GM21447 (cell line): ENCODE data around the gene CNTNAP2.
"Not testable (repeated sequence)": the region's sequence is repeated elsewhere in the genome, so short reads cannot be mapped to it uniquely, and the experiment has no call there.

Experiments
- ATAC-seq: cut with Tn5 transposase; IDR thresholded peaks from one replicate; pipeline ENCODE4 v1.9.1; 2021; ENCODE audit not compliant: unreplicated experiment

CNTNAP2 gene

DNA sequence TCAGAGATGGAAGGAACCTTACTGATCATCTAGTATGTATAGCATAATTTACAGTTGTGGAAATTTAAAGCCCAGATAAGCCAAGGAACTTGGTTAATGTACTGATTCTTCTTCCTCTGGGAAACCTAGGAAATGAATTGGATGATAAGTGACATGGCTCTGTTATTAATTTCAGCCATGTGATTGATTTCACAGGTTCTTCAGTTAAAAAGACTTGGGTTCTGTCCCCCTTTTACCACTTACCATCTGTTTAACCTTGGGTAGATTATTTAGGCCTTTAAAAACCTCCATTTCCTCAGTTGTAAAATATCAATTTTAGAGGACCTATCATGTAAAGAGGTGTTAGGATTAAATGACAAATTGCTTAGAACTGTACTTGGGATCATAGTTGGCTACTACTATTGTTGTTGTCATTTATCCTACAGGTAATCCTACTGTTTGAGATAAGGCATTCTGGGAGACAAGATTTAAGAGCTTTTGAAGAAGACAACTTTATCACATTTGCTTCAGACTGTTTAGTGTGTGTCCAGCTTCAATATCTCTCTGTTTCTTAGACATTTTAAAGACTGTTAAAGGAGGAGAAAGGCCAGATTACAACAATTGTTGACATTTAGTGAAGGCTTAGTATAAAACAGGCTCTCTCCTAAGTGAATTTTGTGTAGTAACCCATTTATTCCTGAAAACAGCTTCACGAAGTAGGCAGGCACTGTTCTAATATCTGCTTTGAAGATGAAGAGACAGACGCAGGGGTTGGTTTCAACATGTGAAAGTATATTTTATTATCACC is 1476.9 kb downstream of the CNTNAP2 start:
- no peak for ATAC-seq

GRCh38 chr7:147595042-147595441 is 1478.4 kb downstream of the CNTNAP2 start:
- no peak for ATAC-seq

GRCh38 chr7:147598687-147599086 is 1482.1 kb downstream of the CNTNAP2 start:
- ATAC-seq: not testable (repeated sequence)

- ATAC-seq: no peak
Measured at GRCh38 chr7:147605323-147605722, 1488.7 kb downstream of the CNTNAP2 start.

DNA sequence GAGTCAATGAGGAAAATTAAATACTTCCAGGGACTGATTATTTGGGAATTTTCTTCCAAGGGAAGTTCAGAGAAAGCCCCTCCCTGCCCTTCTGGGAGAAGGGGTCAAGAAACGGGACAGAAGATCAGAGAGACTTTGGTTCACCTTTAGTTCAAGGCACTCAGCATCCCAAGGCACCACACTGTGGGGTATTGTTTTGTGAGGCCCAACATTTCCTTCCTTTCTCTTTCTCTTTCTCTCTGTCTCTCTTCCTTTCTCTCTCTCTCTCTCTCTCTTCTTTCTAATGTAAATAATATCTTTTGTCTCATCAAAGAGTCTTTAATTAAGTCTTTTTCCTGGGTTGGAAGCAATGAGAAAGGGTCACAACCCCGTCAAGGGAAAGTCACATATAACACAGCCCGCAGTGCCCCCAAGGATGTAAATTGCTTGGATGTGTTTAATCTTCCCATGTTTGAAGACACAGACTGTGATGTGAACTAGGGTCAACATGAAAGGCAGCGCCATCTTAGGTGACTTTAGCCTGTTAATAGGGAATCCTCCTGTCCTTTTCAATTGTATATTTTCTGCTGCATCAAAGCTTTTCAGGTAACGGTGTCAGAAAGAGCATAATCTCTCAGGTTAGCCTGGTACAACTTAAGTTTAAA is 1490.7 kb downstream of the CNTNAP2 start:
- no peak for ATAC-seq

DNA sequence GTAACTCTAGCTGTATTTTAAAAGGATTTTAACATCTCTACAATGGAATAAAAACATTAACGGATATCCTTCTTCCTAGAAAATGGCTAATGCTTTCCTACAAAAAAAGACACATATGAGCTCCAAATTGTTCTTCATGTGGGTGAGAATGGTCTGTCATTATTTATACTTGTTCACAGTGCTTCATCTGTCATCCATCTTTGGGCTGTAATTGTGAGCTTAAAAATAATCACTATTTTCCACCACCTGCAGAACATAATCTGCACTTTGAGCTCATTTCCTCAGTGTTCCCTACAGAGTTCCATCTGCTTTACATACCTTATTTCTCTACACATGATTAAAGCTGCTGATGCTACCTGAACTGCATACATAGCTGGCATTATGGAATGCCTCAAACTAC is 1494.8 kb downstream of the CNTNAP2 start:
- no peak for ATAC-seq

DNA sequence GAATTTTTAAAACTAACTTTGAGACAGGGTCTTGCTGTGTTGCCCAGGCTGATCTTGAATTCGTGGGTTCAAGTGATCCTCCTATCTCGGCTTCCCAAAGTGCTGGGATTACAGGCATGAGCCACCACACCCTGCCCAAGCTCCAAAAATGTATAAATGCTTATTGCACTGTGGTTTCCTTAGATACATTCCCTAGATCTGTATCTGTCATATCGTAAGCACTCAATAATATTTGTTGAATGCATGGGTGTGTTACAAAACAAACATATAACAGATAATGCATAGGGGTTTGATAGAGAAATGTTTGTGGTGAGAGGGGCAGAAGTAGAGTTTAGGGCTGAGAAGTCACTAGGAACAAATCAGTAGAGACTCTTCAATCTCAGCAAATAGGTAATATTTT is 1518.7 kb downstream of the CNTNAP2 start:
- no peak for ATAC-seq

GRCh38 chr7:147636553-147636952 is 1520.0 kb downstream of the CNTNAP2 start:
- no peak for ATAC-seq

DNA sequence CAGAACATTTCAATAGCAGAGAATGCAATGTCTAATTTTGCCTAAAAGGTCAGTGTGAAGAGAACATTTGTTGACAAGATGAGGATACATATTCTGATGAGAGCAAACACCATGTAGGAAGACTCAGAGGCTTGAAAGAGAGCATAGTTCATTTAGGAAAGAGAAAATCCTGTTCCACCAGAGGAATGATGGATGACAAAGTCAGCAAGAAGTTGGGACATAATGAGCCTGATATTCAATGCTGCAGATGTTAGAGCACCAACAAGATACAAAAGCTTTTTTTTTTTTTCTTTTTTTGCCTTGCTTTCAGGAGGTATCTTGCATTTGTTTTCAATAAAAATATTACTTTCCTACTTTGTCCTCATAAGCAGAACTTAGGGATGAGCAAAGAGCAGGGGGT is 1522.0 kb downstream of the CNTNAP2 start:
- no peak for ATAC-seq

GRCh38 chr7:147639037-147639436 is 1522.4 kb downstream of the CNTNAP2 start:
- no peak for ATAC-seq

DNA sequence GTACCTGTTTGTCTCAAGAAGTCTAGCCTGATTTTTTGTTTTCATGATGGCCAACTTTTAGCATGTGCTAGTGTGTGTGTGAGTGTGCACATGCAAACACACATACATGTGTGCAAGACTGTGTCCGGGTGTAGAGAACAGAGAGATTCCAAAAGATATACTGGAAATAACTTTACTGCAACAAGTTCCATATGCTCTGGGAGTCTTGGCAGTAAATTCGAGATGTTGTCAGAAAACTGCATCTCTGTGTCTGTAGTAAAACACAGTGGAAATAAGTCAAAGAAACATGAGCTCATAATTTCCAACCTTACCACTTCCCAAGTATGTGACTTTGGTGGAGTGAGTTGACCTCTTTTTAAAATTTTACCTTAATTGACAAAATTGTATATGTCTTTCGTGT is 1523.2 kb downstream of the CNTNAP2 start:
- ATAC-seq: no peak

DNA sequence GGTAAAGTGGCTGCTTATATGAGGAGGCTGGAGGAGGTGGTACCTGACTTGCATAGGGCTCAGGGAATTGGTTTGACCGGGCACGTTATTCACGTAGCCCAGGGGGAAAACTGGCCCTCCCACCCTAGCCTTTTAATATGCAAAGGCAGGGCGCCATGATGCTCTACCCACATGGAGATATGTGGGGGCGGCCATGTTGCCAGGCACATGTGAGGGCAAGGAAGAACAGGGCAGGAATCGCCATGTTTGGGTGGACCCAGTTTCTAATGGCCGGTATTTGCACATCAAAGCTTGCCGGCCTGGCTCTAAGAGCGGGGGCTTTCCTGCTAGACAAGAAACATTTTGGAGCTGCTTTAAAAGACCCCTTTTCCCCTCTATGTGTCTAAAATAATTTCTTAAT is 1524.2 kb downstream of the CNTNAP2 start:
- ATAC-seq: no peak

DNA sequence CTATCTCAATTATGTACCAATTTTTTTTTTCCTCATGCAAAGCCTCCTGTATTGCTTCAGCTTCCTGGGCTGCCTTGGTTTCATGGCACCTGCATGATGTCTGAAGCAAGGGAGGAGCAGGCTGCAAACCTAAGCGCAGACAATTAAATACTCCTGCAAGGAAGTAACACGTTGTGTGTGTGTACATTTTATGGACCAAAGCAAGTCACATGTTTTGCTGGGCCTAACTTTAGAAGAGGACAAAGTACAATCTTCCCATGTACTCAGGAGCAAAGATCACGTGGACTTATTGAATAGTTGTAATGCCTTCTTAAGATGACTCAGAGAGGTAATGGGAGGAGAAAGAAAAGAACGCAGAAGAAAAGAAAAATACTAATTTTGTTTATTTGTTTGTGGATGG is 1530.0 kb downstream of the CNTNAP2 start:
- ATAC-seq: no peak

GRCh38 chr7:147650991-147651390 is 1534.4 kb downstream of the CNTNAP2 start:
- no peak for ATAC-seq

GRCh38 chr7:147651601-147652000 is 1535.0 kb downstream of the CNTNAP2 start:
- ATAC-seq: no peak

- no peak for ATAC-seq
Measured at GRCh38 chr7:147653456-147653855, 1536.9 kb downstream of the CNTNAP2 start.

GRCh38 chr7:147658392-147658967 is 1541.9 kb downstream of the CNTNAP2 start:
- no peak for ATAC-seq

- ATAC-seq: no peak
Measured at GRCh38 chr7:147659036-147659995, 1542.7 kb downstream of the CNTNAP2 start.

- ATAC-seq: no peak
Measured at GRCh38 chr7:147664541-147664940, 1547.9 kb downstream of the CNTNAP2 start.

DNA sequence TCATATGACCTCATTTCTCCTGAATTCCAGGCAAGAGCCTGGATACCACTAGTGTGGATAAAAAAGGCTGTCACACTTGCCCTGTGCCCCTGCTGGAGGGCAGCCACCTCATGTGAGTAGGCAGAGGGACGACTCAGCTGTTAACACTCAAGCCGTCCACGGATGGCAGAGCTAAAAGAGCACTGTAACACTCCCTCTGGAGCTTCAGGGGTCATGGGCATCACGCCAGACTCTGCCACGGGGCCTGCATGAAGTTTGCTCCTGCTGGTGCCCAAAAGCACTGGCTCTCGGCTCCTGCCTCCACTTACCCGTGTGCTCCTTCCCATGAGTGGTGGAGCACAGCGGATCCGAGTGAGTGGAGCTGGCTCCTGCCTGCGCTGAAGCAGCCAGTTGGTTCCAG is 1554.2 kb downstream of the CNTNAP2 start:
- ATAC-seq: no peak

- no peak for ATAC-seq
Measured at GRCh38 chr7:147674705-147675104, 1558.1 kb downstream of the CNTNAP2 start.
